Panc1 (cell line): ENCODE results near the gene LRCH1.

Experiments used
- POLR2AphosphoS5 ChIP-seq: IDR thresholded peaks from 2 replicates; pipeline ENCODE4 v1.6.1; 2012; ENCODE audit warnings: mild to moderate bottlenecking, low read depth, low read length, moderate library complexity
- REST ChIP-seq, 2 experiments: IDR thresholded peaks; 2 replicates each; pipeline ENCODE4 v1.6.1; 2011 to 2012; ENCODE audit warnings: low read depth in 2 of 2, control low read depth in 1 of 2, low read length in 1 of 2, mild to moderate bottlenecking in 1 of 2, moderate library complexity in 1 of 2; ENCODE audit not compliant: insufficient read depth in 1 of 2
- SIN3A ChIP-seq: IDR thresholded peaks from 2 replicates; pipeline ENCODE4 v1.6.1; 2012; ENCODE audit warnings: low read depth, mild to moderate bottlenecking, low read length, moderate library complexity, borderline replicate concordance; ENCODE audit not compliant: insufficient read depth
- TF ChIP-seq, protein P1 (sequence below): fragments of 450-650 bp; IDR thresholded peaks from 2 replicates; pipeline ENCODE4 v1.5.1; 2017; ENCODE audit warnings: mild to moderate bottlenecking

DNA sequence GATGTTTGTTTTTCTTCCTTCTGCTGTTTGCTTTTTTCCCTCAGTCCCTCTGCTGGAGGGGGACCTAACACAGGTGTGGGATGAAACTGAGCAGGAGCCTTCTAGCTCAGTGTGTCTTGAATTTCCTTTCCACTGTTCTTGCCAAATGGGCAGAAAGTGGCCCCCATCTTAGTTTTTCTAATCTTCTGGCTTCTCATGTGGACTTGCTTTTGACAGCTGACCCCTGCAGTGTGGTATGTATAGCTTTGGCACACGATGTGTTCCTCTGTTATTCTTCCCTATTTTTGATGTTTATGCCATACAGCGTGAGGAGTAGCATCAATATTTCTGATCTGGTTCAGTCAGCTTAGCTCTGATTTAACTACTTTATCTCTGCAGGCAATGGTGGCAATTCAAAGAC is 8.3 kb downstream of the LRCH1 start:
- TF ChIP-seq, protein P1, sequence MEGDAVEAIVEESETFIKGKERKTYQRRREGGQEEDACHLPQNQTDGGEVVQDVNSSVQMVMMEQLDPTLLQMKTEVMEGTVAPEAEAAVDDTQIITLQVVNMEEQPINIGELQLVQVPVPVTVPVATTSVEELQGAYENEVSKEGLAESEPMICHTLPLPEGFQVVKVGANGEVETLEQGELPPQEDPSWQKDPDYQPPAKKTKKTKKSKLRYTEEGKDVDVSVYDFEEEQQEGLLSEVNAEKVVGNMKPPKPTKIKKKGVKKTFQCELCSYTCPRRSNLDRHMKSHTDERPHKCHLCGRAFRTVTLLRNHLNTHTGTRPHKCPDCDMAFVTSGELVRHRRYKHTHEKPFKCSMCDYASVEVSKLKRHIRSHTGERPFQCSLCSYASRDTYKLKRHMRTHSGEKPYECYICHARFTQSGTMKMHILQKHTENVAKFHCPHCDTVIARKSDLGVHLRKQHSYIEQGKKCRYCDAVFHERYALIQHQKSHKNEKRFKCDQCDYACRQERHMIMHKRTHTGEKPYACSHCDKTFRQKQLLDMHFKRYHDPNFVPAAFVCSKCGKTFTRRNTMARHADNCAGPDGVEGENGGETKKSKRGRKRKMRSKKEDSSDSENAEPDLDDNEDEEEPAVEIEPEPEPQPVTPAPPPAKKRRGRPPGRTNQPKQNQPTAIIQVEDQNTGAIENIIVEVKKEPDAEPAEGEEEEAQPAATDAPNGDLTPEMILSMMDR = no peak
- TF ChIP-seq POLR2AphosphoS5 (no peak), SIN3A (no peak), REST (IDR thresholded peaks at IDR 0.05; ENCODE audit: insufficient read depth in 1 of 2, low read depth in 2 of 2, low read length in 1 of 2) (no peak)
